GM19193 (cell line): ENCODE data around the gene ANKRD34A.

Experiments used
- POLR2A ChIP-seq: IDR thresholded peaks from 4 replicates; pipeline ENCODE4 v1.6.1; 2011; ENCODE audit not compliant: insufficient read depth, insufficient read length; ENCODE audit errors: extremely low read depth

Gene ANKRD34A

DNA sequence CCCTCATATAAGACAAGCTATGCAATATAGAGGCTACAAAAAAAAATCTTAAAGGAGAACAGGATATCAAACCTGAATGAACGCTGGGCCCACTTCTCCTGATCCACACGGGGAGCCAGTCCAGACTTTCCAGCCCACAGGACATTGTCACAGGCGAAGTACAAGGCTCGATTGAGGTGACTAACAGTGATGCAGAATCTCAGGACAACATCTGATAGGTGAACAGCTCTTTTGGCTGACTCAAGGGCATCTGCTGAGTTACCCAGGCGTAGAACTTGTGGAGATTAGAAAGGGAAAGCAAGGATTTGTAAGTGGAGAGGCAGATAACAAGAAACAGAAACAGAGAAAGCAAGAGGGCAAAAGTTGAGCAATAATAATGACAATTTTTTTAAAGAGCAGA, 47.6 kb downstream of the ANKRD34A start:
- TF ChIP-seq POLR2A, result no peak

DNA sequence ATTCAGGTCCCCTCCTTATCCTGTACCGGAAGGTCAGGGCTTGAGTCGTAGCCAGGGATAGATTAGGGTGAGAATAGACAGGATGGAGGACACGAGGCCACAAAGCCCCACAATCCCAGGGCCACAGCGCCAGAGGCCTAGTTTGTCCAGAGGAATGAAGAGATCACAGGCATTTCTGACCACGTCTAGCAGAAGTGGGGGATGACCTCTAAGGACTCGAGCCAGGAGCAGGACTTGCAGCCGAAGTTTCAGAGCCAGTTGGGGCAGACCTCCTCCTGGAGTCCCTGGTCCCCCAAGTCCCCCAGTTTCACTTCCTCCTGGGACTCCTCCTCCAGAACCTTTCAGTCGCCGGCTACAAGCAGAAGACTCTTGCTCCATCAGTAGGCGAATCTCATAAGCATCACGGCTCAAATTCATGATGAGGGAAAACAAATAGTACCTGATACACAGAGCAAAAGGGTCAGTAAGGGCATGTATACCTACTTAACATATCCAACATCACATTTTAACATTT, 52.2 kb downstream of the ANKRD34A start:
- TF ChIP-seq POLR2A, result no peak
